ENCODE data around the gene STUM.

The STUM gene

GRCh38 chr1:226565476-226565875, 16.9 kb downstream of the STUM start:
- no peak for DNase-seq

GRCh38 chr1:226566234-226566633, 17.7 kb downstream of the STUM start:
- DNase-seq, result no peak

GRCh38 chr1:226566760-226567159, 18.2 kb downstream of the STUM start:
- DNase-seq, result no peak

- DNase-seq, result no peak
These were observed 19.7 kb downstream of the STUM start for GRCh38 chr1:226568077-226568831.

DNA sequence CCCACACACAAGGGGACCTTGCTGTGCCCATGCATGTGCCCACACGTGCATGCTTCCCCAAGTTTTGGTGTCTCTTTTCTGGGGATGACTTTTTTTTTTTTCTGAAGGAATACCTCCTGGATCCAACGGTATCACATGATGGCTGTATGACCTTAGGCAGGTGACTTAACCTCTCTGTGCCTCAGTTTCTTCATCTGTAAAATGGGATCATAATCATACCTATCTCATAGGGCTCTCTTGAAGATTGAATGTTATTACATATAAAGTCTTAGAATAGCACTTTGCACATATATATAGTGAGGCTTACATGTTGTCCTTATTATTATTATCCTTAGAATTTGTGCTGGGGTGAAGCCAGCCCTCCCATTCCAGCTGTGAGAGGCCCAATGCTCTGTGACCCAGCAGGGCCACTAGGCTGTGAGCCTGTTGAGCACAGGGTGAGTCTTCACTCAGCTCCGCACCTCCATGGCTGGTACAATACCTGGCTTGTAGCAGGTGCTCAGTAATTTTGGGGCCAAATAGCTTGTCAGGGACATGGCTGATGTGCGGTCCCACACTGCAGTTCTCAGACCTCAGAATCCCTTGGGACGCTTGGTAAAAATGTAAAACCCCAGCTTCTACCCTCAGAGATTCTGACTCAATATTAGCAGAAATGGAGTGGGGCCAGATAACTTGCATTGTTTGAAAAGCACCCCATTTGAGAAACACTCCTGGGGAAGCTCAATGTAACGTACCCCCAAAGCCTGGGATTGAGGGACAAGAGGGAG, 20.6 kb downstream of the STUM start:
- no peak for DNase-seq

DNA sequence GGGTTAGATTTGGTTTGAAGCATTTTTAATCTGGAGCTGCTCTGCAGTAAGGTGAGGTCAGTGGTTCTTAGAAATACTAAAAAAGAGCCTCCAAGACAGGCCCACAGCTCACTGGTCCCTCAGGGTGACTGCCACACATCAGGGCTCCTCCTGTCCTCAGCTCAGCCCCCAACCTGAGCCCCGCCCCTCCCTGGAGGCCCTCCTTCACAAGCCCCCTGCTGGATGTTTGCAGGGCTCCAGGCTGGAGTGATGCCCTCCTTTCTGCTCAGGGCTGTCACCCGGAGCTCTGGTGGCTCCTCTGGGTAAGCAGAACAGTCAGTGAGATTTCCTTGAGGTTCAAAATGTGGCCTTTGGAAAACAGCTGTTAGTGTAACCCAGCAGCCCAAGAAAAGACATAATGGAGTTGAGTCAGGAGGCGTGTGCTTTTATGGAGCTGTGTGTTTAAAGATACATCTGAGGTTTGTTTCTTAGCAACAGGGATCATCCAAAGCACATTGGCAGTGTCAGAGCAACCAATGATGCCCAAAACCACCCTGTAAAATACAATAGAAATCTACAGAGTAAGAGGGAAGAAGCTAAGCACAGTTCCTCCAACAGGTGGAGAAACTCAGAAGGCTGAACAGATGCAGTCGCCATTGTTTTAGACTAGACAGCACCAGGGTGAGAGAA, 21.4 kb downstream of the STUM start:
- DNase-seq, result peak; percentile 7

GRCh38 chr1:226571893-226572292, 23.3 kb downstream of the STUM start:
- DNase-seq, result no peak

- no peak for DNase-seq
These were observed 23.8 kb downstream of the STUM start for GRCh38 chr1:226572325-226572726.

DNA sequence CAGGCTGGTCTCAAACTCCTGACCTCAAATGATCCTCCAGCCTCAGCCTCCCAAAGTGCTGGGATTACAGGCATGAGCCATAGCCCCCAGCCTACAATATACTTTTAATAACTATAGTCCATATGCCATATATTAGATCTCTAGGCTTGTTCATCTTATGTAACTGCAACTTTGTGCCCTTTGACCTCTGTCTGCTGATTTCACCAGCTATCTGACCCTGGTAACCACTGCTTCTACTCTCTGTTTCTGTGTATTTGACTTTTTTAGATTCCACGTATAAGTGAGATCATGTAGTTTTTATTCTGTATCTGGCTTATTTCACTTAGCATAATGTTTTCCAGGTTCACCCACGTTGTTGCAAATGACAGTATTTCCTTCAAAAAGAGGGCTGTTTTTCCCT, 25.5 kb downstream of the STUM start:
- no peak for DNase-seq

- no peak for DNase-seq
These were observed 26.2 kb downstream of the STUM start for GRCh38 chr1:226574591-226575435.

DNA sequence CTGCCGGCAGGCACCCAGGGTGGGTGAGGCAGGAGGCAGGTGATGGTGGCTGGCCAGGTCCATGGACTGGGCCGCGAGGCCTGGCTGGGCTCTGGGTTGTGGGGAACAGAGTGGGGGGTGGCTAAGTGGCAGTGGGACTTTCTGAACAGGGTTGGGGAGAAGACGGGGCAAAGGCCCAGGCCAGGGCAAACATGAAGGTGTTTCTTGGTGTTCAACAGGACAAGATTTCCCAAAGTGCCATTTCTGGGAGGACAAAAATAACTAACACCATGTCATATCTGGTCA, 26.8 kb downstream of the STUM start:
- no peak for DNase-seq

GRCh38 chr1:226575739-226576378, 27.3 kb downstream of the STUM start:
- DNase-seq, result no peak

- no peak for DNase-seq
These were observed 28.0 kb downstream of the STUM start for GRCh38 chr1:226576601-226577000.

GRCh38 chr1:226577401-226578180, 29.0 kb downstream of the STUM start:
- no peak for DNase-seq

- DNase-seq, result no peak
These were observed 30.5 kb downstream of the STUM start for GRCh38 chr1:226578946-226579578.

- no peak for DNase-seq
These were observed 31.3 kb downstream of the STUM start for GRCh38 chr1:226579781-226580323.

DNA sequence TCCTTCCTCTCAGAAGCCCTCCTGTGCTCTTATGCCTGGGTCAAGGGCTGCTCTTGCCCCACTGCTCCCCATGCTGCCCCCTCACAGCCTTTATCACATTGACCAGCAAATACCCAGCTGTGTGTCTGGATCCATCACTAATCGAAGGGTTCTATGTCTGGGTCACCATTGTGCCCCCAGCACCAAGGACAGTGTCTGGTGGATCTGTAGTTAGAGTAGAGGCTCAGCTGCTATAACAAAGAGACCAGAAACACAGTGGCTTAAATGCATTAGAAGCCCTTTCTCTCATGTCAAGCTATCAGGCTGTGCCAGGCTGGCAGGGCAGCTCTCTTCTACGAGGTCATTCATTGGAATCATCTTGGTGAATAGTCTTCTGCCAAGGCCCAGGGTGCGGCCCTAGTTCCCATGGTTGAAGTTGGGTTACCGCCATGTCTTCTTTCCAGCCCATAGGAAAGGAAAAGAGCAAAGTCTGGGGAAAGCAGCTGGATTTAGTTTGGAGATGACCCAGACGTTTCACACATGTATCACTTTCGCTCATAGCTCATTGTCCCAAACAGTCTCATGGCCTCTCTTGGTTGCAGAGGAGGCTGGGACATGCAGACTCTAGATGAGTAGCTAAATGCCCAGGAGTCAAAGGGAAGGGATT, 32.2 kb downstream of the STUM start:
- DNase-seq, result no peak

DNA sequence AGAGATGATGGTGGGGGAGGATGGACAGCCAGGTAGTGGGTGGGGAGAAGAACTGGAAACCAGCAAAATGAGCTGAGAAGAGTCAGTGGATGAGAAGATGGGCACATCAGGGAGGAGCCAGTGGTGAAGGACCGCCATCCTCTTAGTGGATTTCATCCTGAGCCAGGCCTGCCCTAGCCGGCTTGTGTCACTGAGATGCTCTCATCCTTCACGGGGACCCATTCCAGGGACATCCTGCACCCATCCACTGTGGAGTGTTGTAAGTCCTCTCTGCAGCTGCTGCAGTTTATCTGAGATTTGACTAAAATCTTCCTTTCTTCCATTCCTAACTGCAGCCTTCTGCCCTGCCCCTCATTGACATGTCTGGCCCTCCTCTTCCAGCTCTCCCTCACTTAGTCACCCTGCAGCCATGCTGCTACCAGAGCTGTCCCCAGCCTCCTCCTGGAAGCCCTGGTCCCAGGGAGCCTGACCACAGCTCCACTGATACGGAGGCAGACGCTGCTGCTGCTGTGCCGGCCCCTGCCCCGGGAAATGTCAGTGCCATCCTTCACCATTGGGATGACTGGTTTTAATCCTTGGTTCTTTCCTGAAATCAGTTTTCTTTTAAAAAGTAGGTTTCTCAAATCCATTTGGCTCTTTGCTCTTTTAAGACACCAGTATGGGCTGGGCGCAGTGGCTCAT, 33.2 kb downstream of the STUM start:
- no peak for DNase-seq

GRCh38 chr1:226582966-226583365, 34.4 kb downstream of the STUM start:
- no peak for DNase-seq

DNA sequence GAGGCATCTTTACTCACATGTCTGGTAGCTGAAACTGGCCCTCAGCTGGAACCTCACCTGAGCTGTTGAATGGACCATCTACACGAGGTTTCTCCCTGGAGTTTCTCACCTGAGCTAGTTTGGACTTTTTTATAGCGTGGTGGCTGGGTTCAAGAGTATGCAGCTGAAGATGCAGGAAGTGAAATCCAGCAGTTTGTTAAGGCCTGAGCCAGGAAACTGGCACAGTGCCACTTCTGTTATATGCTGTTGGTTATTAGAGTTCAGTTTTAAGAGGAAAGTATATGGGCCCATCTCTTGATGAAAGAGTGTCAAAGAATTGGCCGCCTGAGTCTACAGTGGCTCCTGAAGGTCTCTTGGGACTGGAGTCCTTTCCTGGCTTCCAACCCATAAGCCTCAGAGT, 35.6 kb downstream of the STUM start:
- no peak for DNase-seq

Data from CD4-positive, alpha-beta T cell treated with Interferon gamma for 1 hour (primary cell).